ENCODE results near the gene ZNF14.
"Not testable (repeated sequence)": the region's sequence is repeated elsewhere in the genome, so short reads cannot be mapped to it uniquely, and the experiment has no call there.

GRCh38 chr19:19700493-19700892 lies 32.4 kb downstream of the ZNF14 start:
- not testable (repeated sequence) for TF ChIP-seq CTCF, POLR2A, POLR2AphosphoS5 (IDR thresholded peaks at IDR 0.05)

Data from breast epithelium (tissue), 3 donors.